Measurements from ENCODE around the gene SH3GL1. TPM values are rescaled to one million over a fixed set of nuclear protein-coding genes. Genes with fewer than 3 reads are reported as not detected.
A peak's percentile ranks its signal among the peaks of the same experiment; 100 is the strongest.

The SH3GL1 gene
- total RNA-seq, 1 donor from 2014 or later, result 96.6 TPM

- Mint-ChIP-seq H3K27ac (ENCODE audit: unreplicated experiment) (peak overlapping the region; percentile 5), H3K27me3 (ENCODE audit: low read depth) (no peaks in the 10 kb centered on the region), H3K9me3 (ENCODE audit: low read depth) (no peaks in the 10 kb centered on the region), H3K4me3 (ENCODE audit: unreplicated experiment) (peak overlapping the region; percentile 78), H3K36me3 (ENCODE audit: low read depth) (peaks cover under 1% of the 10 kb centered on the region), H3K4me1 (ENCODE audit: low read depth) (peaks cover 41% of the 10 kb centered on the region)
- TF ChIP-seq CTCF (IDR thresholded peaks at IDR 0.05), result no peak
- DNase-seq (ENCODE audit: low spot score), result no peak
Measured at GRCh38 chr19:4403005-4403761, 2.8 kb upstream of the SH3GL1 start.

- DNase-seq (ENCODE audit: low spot score), result peak; percentile 100
- Mint-ChIP-seq H3K9me3 (ENCODE audit: low read depth) (no peaks in the 10 kb centered on the region), H3K4me3 (ENCODE audit: unreplicated experiment) (peak within 1 kb of the TSS; percentile 78), H3K27ac (ENCODE audit: unreplicated experiment) (peak within 1 kb of the TSS; percentile 96), H3K36me3 (ENCODE audit: low read depth) (peaks cover 2% of the 10 kb centered on the region), H3K27me3 (ENCODE audit: low read depth) (no peaks in the 10 kb centered on the region), H3K4me1 (ENCODE audit: low read depth) (peaks cover 43% of the 10 kb centered on the region)
- TF ChIP-seq CTCF (IDR thresholded peaks at IDR 0.05), result no peak
Measured at GRCh38 chr19:4402171-4403004, 2.0 kb upstream of the SH3GL1 start, which contains the start of gene CHAF1A. Gene CHAF1A, plus strand, starts transcription at chr19:4402640. Its CDS starts 123 bp downstream, at chr19:4402763.

GRCh38 chr19:4401769-4402170 is 1.4 kb upstream of the SH3GL1 start:
- Mint-ChIP-seq H3K27me3 (ENCODE audit: low read depth) (no peaks in the 10 kb centered on the region), H3K27ac (ENCODE audit: unreplicated experiment) (peak overlapping the region; percentile 96), H3K36me3 (ENCODE audit: low read depth) (peaks cover 2% of the 10 kb centered on the region), H3K4me1 (ENCODE audit: low read depth) (peaks cover 49% of the 10 kb centered on the region), H3K9me3 (ENCODE audit: low read depth) (no peaks in the 10 kb centered on the region), H3K4me3 (ENCODE audit: unreplicated experiment) (peak overlapping the region; percentile 76)
- TF ChIP-seq CTCF (IDR thresholded peaks at IDR 0.05), result no peak
- DNase-seq (ENCODE audit: low spot score), result no peak

GRCh38 chr19:4399812-4400134 is 574 bp downstream of the SH3GL1 start:
- no peak for DNase-seq (ENCODE audit: low spot score)
- H3K27ac Mint-ChIP-seq (ENCODE audit: unreplicated experiment), result peak overlapping the region; percentile 99
- H3K9me3 Mint-ChIP-seq (ENCODE audit: low read depth), result no peaks in the 10 kb centered on the region
- H3K36me3 Mint-ChIP-seq (ENCODE audit: low read depth), result peaks cover 4% of the 10 kb centered on the region
- peaks cover 56% of the 10 kb centered on the region for H3K4me1 Mint-ChIP-seq (ENCODE audit: low read depth)
- H3K27me3 Mint-ChIP-seq (ENCODE audit: low read depth), result no peaks in the 10 kb centered on the region
- peak overlapping the region; percentile 85 for H3K4me3 Mint-ChIP-seq (ENCODE audit: unreplicated experiment)
- no peak for TF ChIP-seq CTCF (IDR thresholded peaks at IDR 0.05)

- H3K9me3 Mint-ChIP-seq (ENCODE audit: low read depth), result no peaks in the 10 kb centered on the region
- H3K4me1 Mint-ChIP-seq (ENCODE audit: low read depth), result peaks cover 61% of the 10 kb centered on the region
- peak overlapping the region; percentile 36 for H3K27ac Mint-ChIP-seq (ENCODE audit: unreplicated experiment)
Measured at GRCh38 chr19:4396949-4397783, 3.2 kb downstream of the SH3GL1 start.

More at GRCh38 chr19:4396949-4397783, 3.2 kb downstream of the SH3GL1 start:
- no peak for TF ChIP-seq CTCF (IDR thresholded peaks at IDR 0.05)
- peaks cover 4% of the 10 kb centered on the region for H3K36me3 Mint-ChIP-seq (ENCODE audit: low read depth)
- DNase-seq (ENCODE audit: low spot score), result no peak
- H3K4me3 Mint-ChIP-seq (ENCODE audit: unreplicated experiment), result no peak overlapping the region
- no peaks in the 10 kb centered on the region for H3K27me3 Mint-ChIP-seq (ENCODE audit: low read depth)

All from chondrocyte (in vitro differentiated cells).